HTERT RPE-1 (cell line): Measurements from ENCODE around the gene ZBTB8A.
"Not testable (repeated sequence)": the region's sequence is repeated elsewhere in the genome, so short reads cannot be mapped to it uniquely, and the experiment has no call there.

ENCODE experiments used
- in situ Hi-C: fragments of 300-500 bp; cut with MboI; formaldehyde crosslinking; loops from 4 replicates; pipeline ENCODE4 v1.14.3; 2020; ENCODE audit warnings: low sequenced_read_pairs

The ZBTB8A gene

DNA sequence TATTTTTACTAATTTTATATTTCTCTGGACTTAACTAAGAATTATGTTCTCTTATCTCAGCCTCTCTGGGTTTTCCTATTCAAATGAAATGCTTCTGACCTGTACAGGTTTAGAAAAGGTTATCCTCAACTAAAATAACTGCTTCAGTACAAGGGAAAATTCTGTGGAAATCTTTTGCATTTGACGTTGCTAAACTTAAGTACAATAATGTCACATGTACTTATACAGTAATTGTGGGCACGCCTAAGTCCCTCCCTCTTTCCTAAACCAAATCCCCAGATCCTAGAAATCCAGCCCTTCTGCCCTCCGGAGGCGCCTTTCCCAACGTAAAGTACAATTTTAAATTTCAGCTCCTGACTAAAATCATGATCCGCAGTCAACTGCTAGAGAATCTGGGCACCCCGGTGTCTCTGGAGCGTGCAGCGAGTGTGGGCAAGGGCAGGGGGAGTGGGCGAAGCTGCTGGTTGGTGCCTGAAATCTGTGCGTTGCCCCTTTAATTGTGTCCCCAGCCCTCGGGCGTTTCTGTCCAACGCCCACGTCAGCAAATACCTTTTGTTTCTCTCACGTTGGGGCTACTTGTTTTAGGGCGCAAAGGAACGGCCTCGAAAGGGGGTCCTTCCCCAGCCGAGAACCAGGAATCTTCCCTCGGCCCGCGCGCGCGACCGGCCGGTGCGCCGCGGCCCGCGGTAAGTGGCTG is at the start of gene ZBTB8A:
ZBTB8A (plus strand) TSS at position 541 of the 697 bp plus-strand sequence. CDS start 53,505 bp downstream, outside the sequence.
- in situ Hi-C loops, result no loop called here

GRCh38 chr1:32489774-32490454 is 49.3 kb upstream of the ZBTB8A start:
- in situ Hi-C loops, result no loop called here

- in situ Hi-C loops, result no loop called here
These were observed 47.8 kb upstream of the ZBTB8A start for GRCh38 chr1:32491386-32491785.

DNA sequence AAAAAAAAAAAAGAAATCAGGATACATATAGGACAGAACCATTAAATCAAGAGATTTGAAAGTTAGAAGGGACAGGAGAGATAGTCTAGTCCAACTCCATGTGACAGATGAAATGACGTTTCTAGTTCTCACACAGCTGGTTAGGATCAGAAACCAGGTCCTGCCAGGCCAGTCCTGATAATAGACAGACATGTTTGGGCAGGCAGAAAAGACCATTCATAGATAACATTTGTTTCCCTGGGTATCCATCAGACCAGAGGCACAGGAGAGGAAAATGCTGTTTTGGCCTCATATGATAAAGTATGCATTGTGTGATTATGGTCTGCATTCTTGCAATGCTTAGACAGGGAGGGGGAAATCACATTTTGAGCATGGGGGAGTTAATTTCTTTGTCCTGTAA is 45.0 kb upstream of the ZBTB8A start:
- in situ Hi-C loops, result no loop called here

GRCh38 chr1:32494711-32495337 is 44.4 kb upstream of the ZBTB8A start:
- in situ Hi-C loops, result no loop called here

- in situ Hi-C loops, result no loop called here
These were observed 43.1 kb upstream of the ZBTB8A start for GRCh38 chr1:32496127-32496526.

GRCh38 chr1:32498751-32499150 is 40.5 kb upstream of the ZBTB8A start:
- in situ Hi-C loops, result no loop called here

- in situ Hi-C loops, result no loop called here
These were observed 38.6 kb upstream of the ZBTB8A start for GRCh38 chr1:32500387-32501209.

DNA sequence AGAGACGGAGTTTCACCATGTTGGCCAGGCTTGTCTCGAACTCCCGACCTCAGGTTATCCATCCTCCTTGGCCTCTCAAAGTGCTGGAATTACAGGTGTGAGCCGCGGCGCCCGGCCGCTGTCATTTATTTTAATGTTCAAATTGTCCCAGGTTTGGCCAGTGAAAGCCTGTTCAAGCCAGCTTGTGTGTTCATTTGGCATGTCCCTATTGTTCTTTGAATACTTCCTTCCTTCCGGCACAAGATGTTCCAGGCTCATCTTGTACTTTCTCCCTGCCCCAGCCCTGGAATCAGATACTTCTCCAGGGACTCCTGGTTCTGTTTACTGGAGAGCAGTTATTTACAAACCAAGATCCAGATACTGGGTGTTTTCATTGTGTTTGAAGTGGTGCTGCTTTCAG is 37.4 kb upstream of the ZBTB8A start:
- in situ Hi-C loops, result no loop called here

DNA sequence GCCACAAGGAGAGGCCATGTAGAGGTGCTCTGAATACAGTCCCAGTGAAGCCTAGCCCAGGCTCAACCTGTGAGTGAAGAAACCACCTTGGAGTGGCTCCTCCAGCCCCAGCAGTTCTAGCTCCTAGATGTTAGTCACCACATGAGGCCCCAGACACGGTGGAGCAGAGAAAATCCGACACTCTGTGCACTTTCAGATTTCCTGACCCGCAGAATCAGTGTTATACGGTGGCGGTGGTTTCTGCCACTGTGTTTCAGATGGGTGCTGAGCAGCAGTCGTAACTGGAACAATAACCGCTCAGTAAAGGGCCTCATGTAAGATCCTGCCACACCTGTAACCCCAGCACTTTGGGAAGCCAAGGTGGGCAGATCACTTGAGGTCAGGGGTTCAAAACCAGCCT is 36.1 kb upstream of the ZBTB8A start:
- in situ Hi-C loops, result no loop called here

- in situ Hi-C loops, result no loop called here
These were observed 32.2 kb upstream of the ZBTB8A start for GRCh38 chr1:32507021-32507420.

DNA sequence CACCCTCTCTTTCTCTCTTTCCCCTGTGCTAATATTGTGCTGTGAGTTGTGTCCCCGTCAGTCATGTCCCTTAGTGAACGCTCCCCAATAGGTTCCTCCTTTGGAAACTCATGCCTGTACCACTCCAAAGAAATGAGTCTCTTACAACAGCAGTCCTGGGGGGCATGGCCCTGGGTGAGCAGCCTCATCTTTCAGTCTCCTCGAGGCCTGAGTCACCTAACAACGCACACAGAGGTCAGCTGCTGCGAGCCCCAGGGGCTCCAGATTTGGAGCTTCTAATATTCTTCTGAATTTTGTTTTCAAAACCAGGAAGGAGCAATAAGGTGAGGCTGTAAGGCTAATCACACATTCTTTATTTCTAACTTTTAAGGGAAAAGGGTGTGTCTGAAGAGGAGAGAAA is 30.5 kb upstream of the ZBTB8A start:
- in situ Hi-C loops, result no loop called here

DNA sequence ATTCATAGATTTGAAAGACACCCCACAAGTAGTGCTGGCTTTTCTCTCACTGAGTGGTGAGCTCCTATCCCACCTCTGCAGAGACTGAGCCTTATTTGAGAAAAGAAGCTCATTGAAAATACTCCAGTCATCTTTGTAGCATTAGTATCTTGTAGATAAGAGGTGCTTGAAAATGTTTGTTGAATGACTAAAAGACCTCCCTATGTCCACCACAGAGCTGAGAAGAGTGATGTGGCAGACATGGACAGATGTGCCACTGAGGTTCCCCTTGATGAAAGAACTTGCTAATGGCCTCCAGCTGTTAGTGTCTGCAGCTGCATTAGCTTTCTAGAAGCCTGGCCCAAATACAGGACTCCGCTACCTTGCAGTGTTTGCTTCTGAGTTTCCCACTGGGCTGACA is 29.3 kb upstream of the ZBTB8A start:
- in situ Hi-C loops, result no loop called here

- in situ Hi-C loops, result no loop called here
These were observed 22.8 kb upstream of the ZBTB8A start for GRCh38 chr1:32516402-32516801.

DNA sequence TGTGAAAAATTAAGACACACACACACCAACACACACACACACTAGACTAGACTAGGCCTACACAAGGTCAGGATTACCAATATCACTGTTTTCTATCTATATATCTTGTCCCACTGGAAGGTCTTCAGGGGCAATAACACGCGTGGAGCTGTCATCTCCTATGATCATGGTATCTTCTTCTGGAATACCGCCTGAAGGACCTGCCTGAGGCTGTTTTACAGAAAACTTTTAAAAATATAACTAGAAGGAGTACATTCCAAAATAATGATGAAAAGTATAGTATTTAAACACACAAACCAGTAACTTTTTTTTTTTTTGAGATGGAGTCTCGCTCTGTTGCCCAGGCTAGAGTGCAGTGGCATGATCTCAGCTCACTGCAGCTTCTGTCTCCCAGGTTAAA is 20.3 kb upstream of the ZBTB8A start:
- in situ Hi-C loops, result no loop called here

- in situ Hi-C loops, result no loop called here
These were observed 18.1 kb upstream of the ZBTB8A start for GRCh38 chr1:32521165-32521564.

DNA sequence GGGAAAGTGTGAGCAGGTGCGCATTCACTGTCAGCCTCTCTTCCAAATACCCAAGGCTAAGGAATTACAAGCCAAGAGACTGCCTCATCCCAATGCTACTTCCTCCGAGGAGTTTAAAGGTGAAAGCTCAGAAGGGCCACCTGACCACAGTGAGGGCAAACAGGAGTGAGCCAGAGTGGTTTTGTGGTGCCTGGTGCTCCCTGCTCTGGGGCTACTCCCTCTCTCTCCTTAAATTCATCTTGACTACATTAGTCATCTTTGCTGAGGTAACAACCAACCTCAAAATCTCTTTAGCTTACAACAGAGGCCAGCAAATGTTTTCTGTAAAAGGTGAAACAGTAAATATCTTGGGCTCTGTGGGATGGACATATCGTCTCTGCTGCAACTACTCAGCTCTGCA is 14.2 kb upstream of the ZBTB8A start:
- in situ Hi-C loops, result no loop called here

DNA sequence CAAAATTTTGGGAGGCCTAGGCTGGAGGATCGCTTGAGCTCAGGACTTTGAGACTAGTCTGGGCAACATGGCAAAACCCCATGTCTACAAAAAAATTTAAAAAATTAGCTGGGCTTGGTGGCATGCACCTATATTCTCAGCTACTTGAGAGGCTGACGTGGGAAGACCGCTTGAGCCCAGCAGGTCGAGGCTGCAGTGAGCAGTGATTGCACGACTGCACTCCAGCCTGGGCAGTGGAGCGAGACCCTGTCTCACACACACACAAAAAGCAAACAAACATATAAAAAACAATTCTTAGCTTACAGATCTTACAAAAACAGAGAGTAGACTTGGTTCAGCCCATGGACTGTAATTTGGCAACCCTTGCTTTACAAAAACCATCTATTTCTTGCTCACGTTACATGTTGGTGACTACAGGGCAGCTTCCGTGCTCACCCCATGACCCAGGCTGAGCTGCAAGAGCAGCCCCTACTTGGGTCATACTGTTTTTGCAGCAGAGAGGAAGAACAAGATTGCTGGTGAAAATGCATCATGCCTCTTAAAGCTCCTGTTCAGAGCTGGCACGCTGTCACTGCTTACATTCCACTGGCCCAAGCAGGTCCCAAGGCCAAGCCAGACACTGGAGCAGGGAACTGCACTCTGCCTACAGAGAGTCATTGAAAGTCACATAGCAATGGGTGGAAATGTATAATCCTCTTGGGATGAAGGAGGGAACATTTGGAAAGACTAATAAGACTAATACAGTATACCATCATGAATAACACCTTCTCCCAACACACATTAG is 13.4 kb upstream of the ZBTB8A start:
- in situ Hi-C loops, result no loop called here

- in situ Hi-C loops, result not testable (repeated sequence)
These were observed 10.7 kb upstream of the ZBTB8A start for GRCh38 chr1:32528550-32528949.

DNA sequence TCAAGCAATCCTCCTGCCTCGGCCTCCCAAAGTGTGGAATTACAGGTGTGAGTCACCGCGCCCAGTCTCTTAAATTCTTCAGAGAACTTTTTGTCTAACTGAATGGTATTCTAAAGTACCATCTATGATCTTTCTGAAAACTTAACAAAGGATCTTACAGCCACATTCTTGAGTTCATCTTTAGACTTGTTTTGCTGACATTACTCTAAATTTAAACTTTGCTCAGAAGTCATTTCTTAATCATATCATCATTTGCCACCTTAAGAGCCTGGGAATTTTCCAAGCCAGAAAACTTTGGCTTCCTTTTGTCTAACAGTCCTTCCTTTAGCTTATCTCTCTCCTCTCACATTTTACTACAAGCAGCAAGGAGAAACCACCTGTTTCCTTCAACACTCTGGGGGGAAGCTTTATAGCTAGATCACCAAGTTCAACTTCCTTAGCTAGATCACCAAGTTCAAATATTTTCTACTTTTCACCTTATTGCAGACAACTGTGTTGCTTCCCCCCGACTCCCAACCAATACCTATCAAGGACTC is 5.4 kb upstream of the ZBTB8A start:
- in situ Hi-C loops, result no loop called here
